HG03025 (cell line): ENCODE measurements around the gene EFNA4.

Experiments used
- ATAC-seq: cut with Tn5 transposase; IDR thresholded peaks from one replicate; pipeline ENCODE4 v1.9.1; 2021; ENCODE audit warnings: mild to moderate bottlenecking, moderate library complexity; ENCODE audit not compliant: unreplicated experiment, low FRiP score

The EFNA4 gene

DNA sequence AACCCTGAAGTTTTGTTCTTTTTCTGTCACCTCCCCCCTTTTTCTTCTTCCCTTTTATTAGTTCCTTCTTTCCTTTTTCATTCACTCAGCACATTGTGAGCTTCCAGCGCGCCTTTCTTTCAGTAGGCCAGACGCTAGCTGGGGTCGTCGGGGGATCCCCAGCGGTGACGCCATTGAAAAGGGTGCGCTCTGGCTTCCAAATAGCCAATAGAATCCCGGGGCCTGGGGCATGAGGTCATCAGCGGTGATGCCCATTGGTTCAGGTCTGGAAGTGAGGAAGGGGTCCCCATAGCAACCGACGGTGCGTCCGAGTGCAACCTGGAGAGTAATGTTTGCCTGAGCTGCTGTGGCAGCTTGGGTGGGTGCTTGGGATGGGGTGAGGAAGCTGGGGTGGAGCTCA lies 8.2 kb downstream of the EFNA4 start:
- ATAC-seq, result no peak

DNA sequence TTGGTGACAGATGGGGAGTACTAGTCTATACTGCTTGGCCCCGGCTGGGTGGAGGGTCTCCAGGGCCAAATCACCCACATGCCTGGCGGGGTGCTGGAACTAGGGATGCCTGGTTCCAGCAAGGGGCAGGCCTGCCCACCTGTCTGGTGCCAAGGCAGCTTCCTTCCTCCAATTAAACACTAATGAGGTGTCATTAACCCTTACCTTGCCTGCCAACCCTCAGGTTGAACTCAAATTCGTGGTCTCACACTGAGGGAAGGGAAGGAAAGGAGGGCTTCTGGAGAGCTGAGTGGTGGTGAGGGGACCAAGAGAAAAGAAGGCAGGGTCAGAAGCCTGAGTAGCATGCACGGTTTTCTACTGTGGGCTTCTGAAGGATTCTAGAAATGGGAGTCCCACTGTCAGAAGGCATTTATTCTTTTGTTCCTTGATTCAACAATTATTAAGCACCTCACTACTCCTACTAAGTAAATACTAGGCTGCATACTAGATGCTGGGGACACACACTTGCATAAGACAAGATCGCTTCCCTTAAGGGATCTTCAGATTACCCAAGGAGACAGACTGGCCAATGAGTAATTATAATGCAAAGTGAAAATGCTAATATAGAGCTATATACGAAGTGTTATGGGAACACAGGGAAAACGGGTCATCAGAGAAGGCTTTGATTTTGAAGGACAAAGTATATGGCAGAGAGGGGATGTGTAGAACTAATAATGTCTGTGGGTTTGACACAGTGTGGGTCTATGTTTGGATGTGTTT lies 9.2 kb downstream of the EFNA4 start:
- ATAC-seq, result no peak

DNA sequence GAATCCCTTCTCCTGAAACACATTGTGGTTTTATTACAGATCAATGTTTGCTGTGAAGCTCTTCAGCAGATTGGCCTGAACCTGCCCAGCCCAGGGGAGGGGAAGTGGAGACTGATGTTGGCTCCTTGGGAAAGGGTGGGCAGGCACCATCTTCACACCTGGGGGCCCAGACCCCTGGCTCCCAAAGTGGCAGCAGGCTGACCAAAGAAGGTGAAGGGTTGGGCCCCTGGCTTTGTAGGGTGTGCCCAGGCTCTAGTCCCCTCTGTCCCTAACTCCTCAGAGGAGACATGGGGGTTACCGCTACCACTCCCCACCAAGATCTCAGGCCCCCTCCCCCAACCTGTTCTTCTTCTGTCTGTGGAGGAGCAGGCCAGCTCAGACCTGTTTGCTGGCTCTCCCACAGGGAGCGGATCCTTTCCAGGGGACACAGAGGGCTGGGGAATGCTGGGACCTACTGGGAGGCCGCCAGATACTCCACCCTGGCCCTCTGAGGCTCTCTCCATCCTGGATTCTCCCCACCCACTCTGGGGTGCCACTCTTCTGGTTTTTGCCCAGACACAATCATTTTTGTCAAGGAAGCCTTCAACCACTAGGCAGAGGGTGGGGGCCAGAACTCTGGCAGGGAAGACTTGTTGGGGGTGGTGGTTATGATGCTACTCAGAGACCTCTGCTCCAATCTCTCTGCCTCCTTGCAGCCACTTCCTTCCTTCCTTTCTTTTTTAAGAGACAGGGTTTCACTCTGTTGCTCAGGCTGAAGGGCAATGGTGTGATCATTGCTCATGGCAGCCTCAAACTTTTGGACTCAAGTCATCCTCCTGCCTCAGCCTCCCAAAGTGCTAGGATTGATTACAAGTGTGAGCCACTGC lies 10.1 kb downstream of the EFNA4 start:
- ATAC-seq, result no peak

DNA sequence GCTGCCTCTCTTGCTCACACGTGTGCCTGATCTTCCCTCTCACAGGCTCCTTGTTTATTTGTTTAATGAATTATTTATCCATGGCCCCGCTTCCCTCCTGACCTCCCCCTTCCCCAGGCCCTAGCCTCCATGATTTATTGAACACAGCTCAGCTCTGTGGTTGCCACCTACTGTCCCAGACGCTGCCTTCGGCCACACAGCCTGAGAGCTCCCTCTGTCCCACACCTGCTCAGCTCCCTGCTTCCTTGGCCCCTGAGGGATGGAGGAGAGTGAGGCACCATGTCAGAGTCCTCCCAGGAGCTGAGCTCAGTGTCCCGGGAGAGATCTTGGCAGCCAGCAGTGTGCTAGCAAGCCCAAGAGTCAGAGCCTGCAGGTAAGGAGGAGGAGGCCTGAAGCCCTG lies 12.0 kb downstream of the EFNA4 start:
- no peak for ATAC-seq

DNA sequence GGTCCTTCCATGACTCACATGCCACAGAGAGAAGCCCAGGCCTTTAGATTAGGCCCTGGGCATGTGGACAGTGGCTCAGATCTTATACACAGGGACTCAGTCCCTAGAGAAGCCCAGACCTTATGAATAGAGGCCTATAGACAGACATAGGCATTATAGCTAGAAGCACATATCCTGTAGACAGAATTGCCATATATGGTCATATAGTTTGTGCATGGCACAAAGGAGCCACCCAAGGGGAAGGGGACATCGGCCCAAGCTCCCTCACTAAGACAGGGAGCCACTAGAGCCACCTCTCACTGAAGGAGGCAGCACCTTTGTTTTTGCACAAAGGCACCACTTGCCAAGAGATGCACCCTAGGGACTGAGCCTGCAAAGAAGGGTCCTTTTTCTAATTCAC lies 12.8 kb downstream of the EFNA4 start:
- ATAC-seq, result no peak

- ATAC-seq, result no peak
These were observed 13.8 kb downstream of the EFNA4 start for GRCh38 chr1:155077346-155077745.

DNA sequence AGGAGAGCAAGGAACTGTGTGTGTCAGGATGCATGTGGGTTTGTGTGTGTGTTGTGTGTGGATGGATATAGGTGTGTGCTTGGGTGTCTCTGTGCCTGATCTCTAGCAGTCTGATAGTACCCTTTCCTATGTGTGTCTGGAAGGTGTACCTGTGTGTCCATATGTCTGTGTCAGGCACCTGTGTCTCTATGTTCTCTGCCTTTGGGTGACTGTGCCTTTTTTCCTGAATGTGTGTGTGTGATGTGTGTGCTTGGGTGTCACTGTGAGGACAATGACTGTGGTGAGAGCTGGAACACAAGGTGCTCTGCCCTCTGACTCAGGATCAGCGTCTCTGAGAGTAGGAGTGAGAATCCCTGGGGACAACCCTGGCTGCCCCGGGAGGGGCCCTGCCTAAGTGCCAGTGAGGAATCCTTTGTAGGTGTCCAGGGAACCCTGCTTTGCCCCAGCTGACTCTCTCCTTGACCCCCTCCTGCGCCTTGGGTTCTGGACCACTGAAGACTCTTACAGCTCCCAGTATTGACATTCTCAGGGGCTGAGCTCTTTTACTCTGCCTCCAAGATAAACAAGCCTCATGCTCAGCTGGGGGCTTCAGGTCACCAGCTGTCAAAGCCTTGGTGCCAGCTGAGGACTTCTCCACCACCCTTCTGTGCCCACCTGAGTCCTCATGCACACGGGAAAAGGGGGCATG lies 14.4 kb downstream of the EFNA4 start:
- ATAC-seq, result no peak

DNA sequence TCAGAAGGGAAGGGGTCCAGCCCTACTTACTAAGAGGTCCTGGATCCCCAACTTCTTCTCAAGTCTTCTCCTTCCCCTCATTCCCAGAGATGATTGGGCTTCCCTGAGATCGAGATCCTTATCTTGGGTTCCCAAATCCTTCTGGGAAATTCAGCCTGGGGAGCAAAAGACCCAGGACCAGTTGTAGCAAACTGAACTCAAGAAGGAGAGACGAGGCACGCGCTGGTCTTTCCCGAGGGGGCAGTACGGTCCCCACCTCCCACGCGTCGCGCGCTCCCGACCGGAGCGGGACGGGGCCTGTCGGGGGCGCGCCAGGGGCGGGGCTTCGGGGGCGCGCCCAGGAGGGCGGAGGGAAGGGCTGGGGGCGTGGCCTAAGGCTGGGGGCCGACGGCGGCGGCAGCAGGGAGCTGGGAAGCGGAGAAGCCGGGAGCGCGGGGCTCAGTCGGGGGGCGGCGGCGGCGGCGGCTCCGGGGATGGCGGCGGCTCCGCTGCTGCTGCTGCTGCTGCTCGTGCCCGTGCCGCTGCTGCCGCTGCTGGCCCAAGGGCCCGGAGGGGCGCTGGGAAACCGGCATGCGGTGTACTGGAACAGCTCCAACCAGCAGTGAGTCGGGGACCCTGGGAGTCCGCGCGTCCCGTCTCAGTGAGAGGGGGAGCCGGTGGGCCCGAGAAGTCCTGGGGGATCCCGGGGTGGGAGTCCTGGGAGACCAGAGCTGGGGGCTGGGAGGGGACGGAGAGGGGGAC lies 15.1 kb downstream of the EFNA4 start, which contains the start of gene EFNA3:
EFNA3 (plus strand) TSS at position 369 of the 741 bp plus-strand sequence; CDS start at position 474, 105 bp downstream.
- ATAC-seq, result no peak

GRCh38 chr1:155079210-155079486 lies 15.6 kb downstream of the EFNA4 start:
- ATAC-seq, result no peak

GRCh38 chr1:155079487-155080311 lies 16.2 kb downstream of the EFNA4 start:
- ATAC-seq, result no peak

- no peak for ATAC-seq
These were observed 17.0 kb downstream of the EFNA4 start for GRCh38 chr1:155080312-155081228.

DNA sequence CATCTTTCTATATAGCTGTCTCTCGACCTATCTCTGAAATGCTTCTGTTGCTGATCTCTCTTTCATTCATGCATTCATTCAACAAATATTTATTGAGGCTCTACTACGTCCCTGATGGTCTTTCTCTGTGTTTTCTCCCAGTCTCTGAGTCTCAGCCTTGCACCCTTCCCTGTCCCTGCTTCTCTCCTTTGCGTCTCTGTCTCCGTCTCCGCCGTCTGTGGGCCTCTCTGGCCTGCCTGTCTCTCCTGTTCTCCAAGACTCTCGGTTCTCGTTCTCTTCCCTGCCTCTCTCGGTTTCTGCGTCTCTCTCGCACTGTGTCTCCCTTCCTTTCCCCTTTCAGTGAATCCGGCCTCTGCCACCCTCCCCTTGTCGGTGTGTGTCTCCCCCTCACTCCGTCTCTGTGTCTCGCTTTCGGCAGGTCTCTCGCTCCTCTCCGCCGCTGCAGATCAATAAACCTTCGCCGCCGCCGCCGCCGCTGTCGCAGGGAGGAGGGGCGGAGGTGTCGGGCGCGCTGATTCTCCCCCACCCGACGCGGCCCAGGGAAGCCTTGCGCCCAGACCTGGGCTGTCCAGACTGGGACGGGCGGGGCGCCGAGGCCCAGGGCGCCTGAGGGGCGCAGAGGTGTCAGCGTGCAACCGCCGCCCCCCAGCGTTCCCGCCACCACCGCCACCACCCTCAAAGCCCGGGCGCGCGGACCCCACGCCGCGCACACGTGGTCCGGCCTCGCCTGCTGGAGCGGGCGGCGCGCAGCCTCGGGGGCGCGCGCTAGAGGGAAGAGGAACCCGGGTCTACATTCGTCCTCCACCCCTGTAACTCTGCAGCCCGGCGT lies 18.1 kb downstream of the EFNA4 start:
- ATAC-seq, result no peak

GRCh38 chr1:155082301-155083051 lies 18.9 kb downstream of the EFNA4 start:
- no peak for ATAC-seq

GRCh38 chr1:155083052-155083541 lies 19.6 kb downstream of the EFNA4 start:
- ATAC-seq, result no peak

DNA sequence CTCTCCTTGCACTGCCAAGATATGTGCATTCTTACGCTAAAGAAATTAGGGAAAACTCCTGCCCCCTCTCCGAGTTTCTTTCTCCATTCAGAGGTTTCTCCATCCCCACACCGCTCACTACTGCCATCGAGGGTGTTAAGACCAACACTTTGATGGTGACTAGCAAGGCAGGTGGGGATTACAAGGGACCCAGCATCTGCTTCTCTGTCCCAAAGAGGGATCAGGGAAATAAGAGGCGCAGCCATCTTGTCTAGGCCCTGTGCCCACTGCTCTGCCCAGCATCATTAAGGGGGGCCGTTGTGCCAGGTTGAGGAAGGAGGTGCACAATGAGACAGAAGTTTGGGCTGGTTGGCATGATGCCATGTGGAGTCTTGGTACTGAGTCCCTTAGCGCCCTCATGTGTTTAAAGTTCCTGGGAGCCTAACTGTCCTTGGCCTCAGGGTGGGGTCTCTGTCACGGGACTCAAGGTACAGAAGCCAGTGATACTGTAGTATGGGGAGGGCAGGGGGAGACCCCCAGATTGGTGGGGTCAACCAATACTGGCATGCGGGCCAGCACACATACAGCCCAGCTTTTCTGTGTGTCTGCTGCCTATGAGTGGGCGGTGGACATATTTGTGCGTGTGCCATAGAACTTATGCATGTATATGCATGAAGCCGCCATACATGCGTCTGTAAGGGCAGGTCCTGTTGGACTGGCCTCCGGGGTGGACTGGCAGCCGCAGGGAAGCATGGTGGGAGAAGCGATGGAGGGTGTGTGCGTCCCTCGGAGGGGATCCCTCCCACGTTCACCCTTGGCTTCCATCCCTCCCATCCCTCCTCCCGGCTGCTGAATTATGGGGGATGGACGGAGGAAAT lies 20.6 kb downstream of the EFNA4 start:
- ATAC-seq, result no peak
